Activated CD8-positive, alpha-beta T cell treated with anti-CD3 and anti-CD28 coated beads, Interleukin-2, amount 10 ng/mL, durations not matched to agents 7 days and 5 days (primary cell): ENCODE measurements around the gene KCNT2. TPM values are rescaled to one million over a fixed set of nuclear protein-coding genes. Genes with fewer than 3 reads are reported as not detected.

Source experiments
- ATAC-seq: fragments of 150-1000 bp; cut with Tn5 transposase; one replicate; pipeline ENCODE4 v1.10.0; 2021; ENCODE audit warnings: moderate library complexity
- CTCF ChIA-PET: fragments of 350-600 bp; sonication (Branson Sonifier 250); formaldehyde crosslinking; loops from one replicate; lab custom pipeline; 2021; ENCODE audit warnings: antibody characterized with exemption; lab: Charles Lee
- POLR2A ChIA-PET: fragments of 350-600 bp; sonication (Branson Sonifier 250); formaldehyde crosslinking; loops from one replicate; lab custom pipeline; 2021; ENCODE audit warnings: antibody characterized with exemption; lab: Charles Lee
- DNase-seq: peaks from one replicate; pipeline ENCODE4 v3.0.0-alpha.2; 2020
- H3K27ac Mint-ChIP-seq: one replicate; pipeline ENCODE4 v1.8.0; 2021; ENCODE audit warnings: mild to moderate bottlenecking, mixed read lengths
- H3K27me3 Mint-ChIP-seq: one replicate; pipeline ENCODE4 v1.8.0; 2021; ENCODE audit warnings: low read depth, mixed read lengths
- H3K36me3 Mint-ChIP-seq: one replicate; pipeline ENCODE4 v1.8.0; 2021; ENCODE audit warnings: low read depth, mixed read lengths
- H3K4me1 Mint-ChIP-seq: one replicate; pipeline ENCODE4 v1.8.0; 2021; ENCODE audit warnings: low read depth, mixed read lengths
- H3K4me3 Mint-ChIP-seq: one replicate; pipeline ENCODE4 v1.8.0; 2021; ENCODE audit warnings: mild to moderate bottlenecking, mixed read lengths
- H3K9me3 Mint-ChIP-seq: one replicate; pipeline ENCODE4 v1.8.0; 2022; ENCODE audit warnings: mixed read lengths; ENCODE audit not compliant: insufficient read depth
- microRNA-seq: library from miRNA; unstranded; fragments of <30 nt; microRNA quantifications from one replicate; pipeline ENCODE4 v1.2.0, GENCODE V29; 2022
- total RNA-seq, 2 experiments: library from RNA; stranded (reverse); gene quantifications; one replicate each; pipeline ENCODE4 v1.2.3, GENCODE V29; 2021

Gene KCNT2
- total RNA-seq, 2 experiments from 2014 or later = not detected

DNA sequence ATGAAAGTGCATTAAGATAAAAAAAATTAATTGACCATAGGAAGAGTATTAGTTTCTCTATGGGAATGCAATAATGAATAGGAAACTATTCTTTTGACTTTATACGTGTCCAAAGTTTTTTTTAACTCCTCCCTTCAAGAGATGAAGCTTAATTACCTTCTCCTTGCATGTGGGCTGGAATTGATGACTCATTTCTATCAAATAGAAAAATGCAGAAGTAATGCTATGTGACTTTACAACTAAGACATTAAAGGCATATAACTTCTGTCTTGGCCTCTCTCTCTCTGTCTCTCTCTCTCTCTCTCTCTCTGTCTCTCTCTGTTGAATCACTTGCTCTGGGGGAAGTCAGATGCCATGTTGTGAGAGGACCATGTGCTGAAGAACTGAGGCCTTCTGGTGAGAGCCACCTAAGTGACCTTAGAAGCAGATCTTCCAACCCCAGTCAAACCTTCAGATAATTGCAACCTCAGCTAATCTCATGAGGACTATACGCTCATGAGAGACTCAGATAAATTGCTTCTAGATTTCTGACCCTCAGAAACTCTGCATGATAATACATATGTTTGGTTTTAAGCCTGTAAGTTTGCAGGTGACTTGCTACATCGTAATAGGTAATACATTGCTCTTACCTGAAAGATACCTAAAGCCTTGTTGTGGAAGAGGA lies 414.2 kb downstream of the KCNT2 start:
- DNase-seq (no peak), ATAC-seq (no peak)
- ChIA-PET CTCF (no interaction called here), POLR2A (no interaction called here)
- Mint-ChIP-seq H3K9me3 (no peaks in the 10 kb centered on the region), H3K4me3 (no peak overlapping the region), H3K27ac (no peak overlapping the region), H3K4me1 (no peaks in the 10 kb centered on the region), H3K27me3 (no peaks in the 10 kb centered on the region), H3K36me3 (no peaks in the 10 kb centered on the region)

GRCh38 chr1:196183941-196184340 lies 424.3 kb downstream of the KCNT2 start:
- no peaks in the 10 kb centered on the region for H3K27me3 Mint-ChIP-seq

GRCh38 chr1:196181594-196181878 lies 426.7 kb downstream of the KCNT2 start:
- ChIA-PET POLR2A (no interaction called here), CTCF (no interaction called here)
- no peak for ATAC-seq
- H3K9me3 Mint-ChIP-seq = no peaks in the 10 kb centered on the region
- no peak for DNase-seq
- no peaks in the 10 kb centered on the region for H3K27me3 Mint-ChIP-seq
- no peak overlapping the region for H3K4me3 Mint-ChIP-seq
- no peaks in the 10 kb centered on the region for H3K4me1 Mint-ChIP-seq
- H3K36me3 Mint-ChIP-seq = no peaks in the 10 kb centered on the region
- H3K27ac Mint-ChIP-seq = no peak overlapping the region

More at GRCh38 chr1:196183941-196184340, 424.3 kb downstream of the KCNT2 start:
- CTCF ChIA-PET = no interaction called here
- Mint-ChIP-seq H3K27ac (no peak overlapping the region), H3K4me3 (no peak overlapping the region), H3K36me3 (no peaks in the 10 kb centered on the region), H3K9me3 (no peaks in the 10 kb centered on the region), H3K4me1 (no peaks in the 10 kb centered on the region)
- ATAC-seq (no peak), DNase-seq (no peak)
- POLR2A ChIA-PET = no interaction called here

DNA sequence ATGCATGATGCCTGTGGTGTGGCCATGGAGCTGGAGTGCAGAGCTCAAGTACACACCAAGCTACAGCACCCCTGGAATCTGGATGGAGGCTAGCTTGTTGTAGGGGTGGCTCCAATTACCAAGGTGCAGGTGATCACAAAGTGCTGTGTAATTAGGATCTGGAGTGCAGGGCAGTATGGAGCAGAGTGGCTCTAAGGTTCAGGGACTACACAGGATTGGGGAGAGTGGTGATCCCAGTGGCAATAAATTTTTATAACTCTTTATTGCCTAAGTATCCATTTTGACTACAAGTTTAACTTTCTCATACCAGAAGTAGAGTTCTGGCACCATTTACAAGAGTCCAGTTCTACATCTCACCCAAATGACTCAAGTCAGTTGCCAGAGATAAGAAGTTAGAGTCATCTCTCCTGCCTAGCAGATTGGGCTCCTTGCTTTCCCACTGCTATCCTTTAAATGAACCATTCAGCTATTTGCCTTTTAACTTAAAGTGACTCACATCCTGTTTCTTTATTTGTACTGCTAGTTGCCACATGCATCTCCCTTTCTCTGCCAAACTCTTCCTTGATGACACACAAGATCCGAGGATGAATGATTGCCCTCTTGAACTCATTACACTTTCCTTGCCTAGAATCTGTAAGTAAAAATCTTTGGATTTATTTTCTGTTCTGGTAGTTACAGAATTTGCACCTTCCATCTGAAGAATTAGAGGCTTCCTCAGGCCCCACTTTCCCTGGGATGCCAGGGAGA lies 427.2 kb downstream of the KCNT2 start:
- no peaks in the 10 kb centered on the region for H3K36me3 Mint-ChIP-seq
- no peaks in the 10 kb centered on the region for H3K27me3 Mint-ChIP-seq
- DNase-seq = no peak
- no peaks in the 10 kb centered on the region for H3K4me1 Mint-ChIP-seq
- POLR2A ChIA-PET = no interaction called here
- no peak for ATAC-seq
- H3K9me3 Mint-ChIP-seq = no peaks in the 10 kb centered on the region
- no peak overlapping the region for H3K4me3 Mint-ChIP-seq
- CTCF ChIA-PET = no interaction called here
- H3K27ac Mint-ChIP-seq = no peak overlapping the region

DNA sequence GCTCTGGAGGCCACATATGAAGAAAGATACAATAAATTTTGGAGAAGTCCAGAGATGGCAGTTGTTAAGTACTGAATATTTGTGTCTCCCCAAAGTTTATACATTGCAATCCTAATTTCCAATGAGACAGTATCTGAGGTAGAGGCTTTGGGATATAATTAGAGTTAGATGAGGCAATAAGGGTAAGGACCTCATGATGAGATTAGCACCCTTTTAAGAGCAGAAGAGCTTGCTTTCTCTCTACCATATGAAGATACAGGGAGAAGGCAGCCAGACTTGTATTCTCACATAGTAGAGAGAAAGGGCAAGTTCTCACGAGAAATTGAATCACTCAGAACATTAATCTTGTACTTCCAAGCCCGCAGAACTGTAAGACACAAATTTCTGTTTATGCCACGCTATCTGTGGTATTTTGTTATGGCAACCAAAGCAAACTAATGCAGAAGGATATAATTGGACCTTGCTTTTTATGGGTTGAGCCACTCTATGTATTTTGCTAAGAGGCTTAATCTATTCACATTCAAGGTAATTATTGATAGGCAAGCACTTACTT lies 430.1 kb downstream of the KCNT2 start:
- H3K9me3 Mint-ChIP-seq = no peaks in the 10 kb centered on the region
- H3K4me1 Mint-ChIP-seq = no peaks in the 10 kb centered on the region
- H3K27ac Mint-ChIP-seq = no peak overlapping the region
- POLR2A ChIA-PET = no interaction called here
- no peak for DNase-seq
- CTCF ChIA-PET = no interaction called here
- no peaks in the 10 kb centered on the region for H3K27me3 Mint-ChIP-seq
- H3K36me3 Mint-ChIP-seq = no peaks in the 10 kb centered on the region
- no peak for ATAC-seq
- H3K4me3 Mint-ChIP-seq = no peak overlapping the region

Small RNA genes within 50 kb of the gene (microRNA-seq; reads per million reads assigned to microRNA genes)
- gene MIR4735 = not detected

Other genes starting within 250 kb of the KCNT2 start
- 1 to 10 TPM; 1.4 to 1.7 TPM for gene CFH, start 43.6 kb upstream of the KCNT2 start, total RNA-seq
- not detected for gene CFHR3, start 166.4 kb upstream of the KCNT2 start, total RNA-seq
- not detected for gene CFHR1, start 211.3 kb upstream of the KCNT2 start, total RNA-seq